Measurements from ENCODE around the gene VPS41.
A peak's percentile ranks its signal among the peaks of the same experiment; 100 is the strongest.
"Not testable (repeated sequence)": the region's sequence is repeated elsewhere in the genome, so short reads cannot be mapped to it uniquely, and the experiment has no call there.

VPS41 gene
- total RNA-seq = 48.8 reads per million, percentile 67 among the genes with 10 or more reads in this experiment

GRCh38 chr7:38908759-38909335 lies at the start of gene VPS41:
Gene VPS41, minus strand, starts transcription at chr7:38909191. Its CDS starts 17 bp downstream, at chr7:38909174.
- peak; percentile 76 for DNase-seq

GRCh38 chr7:38955892-38956291 lies 46.9 kb upstream of the VPS41 start:
- no peak for DNase-seq

DNA sequence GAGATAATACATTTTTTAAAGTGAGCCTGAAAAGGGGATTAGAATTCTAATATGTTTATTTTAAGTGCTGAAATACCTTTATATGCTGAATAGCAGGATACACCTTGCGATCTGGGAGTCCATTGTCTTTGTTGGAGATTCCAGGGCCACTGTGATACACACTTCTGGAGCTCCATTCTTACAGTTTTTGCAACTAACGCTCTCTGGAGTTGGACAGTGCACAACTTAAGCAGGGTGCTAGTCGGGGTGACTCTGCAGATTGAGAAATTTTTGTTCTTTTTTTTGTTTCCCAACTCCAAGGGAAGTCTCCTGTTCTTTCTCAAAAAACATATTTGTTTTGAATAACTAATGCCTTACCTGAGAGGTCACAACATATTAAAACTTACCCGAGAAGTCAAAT lies 45.0 kb upstream of the VPS41 start:
- no peak for DNase-seq

GRCh38 chr7:38953227-38953626 lies 44.2 kb upstream of the VPS41 start:
- DNase-seq = no peak

GRCh38 chr7:38951213-38951612 lies 42.2 kb upstream of the VPS41 start:
- DNase-seq = no peak

GRCh38 chr7:38950309-38950708 lies 41.3 kb upstream of the VPS41 start:
- no peak for DNase-seq

DNA sequence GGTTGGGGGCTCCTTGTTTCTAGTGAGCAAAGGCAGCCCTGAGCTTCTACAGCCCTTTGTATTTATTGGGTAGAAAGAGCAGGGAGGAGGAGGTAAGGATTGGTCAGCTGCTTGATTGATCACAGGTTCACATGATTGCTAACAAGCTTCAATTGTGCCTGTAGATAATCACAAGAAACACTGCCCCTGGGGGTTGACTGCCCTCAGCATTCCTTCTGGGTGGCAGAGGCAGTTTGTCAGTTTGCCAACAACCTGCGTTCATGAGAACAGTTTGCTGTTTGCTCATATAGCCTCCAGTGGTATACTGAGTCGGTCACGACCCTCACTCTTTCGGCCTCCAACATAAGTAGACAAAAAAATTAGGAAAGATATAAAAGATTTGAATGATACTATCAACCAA lies 38.5 kb upstream of the VPS41 start:
- DNase-seq = not testable (repeated sequence)

- no peak for DNase-seq
These were observed 33.5 kb upstream of the VPS41 start for GRCh38 chr7:38942431-38943051.

DNA sequence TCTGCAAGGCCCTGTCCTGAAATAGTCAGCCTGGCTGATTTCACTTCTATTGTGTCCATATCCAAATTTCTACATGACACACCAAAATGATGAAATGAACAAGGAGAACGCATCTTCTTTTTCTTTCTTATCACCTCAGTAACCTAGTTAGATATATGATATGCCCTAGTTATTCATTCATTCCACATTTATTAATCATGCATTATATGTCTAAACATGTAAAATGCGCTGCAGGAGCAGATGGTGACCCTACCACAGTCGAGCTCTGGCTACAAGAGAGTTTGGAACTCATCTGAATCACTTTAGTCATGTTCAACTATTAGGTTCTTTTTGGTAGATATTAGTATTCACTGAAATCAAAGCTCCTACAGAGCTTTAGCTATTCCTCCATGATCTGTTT lies 31.8 kb upstream of the VPS41 start:
- DNase-seq = no peak

DNA sequence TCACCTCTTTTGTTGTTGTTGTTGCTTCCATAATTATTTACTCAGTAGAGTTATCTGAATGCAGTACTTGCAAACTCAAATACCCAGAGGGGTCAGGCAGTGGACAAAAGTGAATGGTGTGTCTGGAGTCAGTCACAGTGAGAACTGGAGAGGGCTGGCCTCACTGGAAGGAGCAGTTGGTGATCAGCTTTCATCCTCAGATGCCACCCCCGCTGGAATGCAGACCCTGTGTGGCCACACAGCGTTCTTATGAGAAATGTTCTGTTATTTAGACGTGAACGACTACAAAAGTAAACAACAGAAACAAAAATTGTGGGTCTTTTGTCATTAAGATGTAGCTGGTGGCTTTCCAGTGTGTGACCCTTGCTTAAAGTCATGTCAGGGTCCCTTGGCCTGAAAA lies 29.6 kb upstream of the VPS41 start:
- DNase-seq = no peak

DNA sequence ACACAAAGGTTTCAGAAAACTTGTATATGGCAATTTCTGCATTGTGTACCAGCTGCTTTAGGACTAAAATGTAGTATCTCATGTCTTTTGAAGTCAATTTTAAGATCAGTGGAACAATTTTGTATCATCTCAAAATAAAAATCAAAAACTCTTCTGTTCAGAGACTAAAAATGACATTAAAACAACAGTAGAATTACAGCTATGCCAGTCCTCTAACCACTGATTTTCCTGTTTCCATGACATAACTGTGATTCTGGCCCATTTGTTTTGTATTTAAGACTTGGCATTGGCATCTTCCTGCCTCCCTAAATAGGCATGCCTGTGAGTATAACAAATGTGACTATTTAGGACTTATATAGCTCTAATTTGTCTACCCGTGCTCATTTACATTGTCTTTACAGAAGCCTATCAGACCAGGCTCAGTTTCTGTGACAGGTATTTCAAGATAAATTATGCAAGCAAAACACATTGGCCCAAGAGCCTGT lies 29.1 kb upstream of the VPS41 start:
- DNase-seq = no peak

GRCh38 chr7:38936641-38937040 lies 27.6 kb upstream of the VPS41 start:
- DNase-seq = no peak

GRCh38 chr7:38934536-38934935 lies 25.5 kb upstream of the VPS41 start:
- DNase-seq = no peak

DNA sequence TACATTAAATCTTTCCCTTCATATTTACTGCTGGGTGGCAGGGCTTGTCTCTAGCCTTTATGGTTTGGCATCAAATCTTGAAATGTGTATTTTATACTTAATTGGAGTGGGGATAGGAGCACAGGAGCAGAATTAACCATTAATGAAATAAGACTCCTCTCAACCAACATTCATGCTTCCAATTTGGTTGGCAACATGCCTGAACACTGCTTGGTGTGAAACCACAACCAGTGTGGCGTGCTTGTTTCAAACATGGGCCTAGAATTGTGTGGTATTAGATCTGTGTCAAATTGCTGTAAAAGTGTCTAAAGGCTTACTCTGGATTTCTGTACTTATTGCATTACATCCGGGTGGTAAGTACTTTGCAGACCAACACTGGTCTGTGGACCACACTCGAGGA lies 25.1 kb upstream of the VPS41 start:
- DNase-seq = no peak

GRCh38 chr7:38932509-38933168 lies 23.6 kb upstream of the VPS41 start:
- peak; percentile 12 for DNase-seq

DNA sequence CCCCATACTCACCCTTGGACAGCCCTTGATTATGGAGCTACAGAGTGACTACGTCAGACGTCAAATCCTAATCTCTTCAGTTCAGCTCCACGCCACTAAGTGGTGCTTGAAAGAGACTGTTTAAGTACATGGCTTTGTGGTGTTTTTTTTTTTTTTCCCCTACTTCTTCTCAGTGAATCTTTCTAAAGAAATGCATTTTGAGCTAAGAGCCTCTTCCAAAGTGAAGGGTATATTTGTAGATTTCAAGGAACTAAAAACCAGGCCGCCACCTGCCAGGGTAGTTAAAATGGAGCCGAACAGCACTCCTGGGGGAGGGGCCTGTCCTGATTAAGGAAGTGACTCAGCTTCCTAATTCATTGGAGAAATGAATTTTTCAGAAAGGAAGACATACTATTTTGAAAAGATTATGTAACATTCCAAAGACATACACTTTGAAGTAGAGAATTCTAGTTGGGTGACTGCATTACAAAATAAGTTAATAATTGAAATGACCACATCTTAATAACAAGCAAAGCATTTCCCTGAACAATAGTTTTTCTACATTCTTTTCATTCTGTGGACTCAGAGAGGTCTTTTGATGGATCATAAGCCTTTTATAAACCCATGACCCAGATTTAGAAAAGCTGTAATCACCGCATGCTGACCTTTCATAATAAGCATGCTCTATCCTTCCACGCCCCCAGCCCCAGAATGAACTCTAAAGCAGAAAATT lies 20.6 kb upstream of the VPS41 start:
- no peak for DNase-seq

GRCh38 chr7:38928506-38928905 lies 19.5 kb upstream of the VPS41 start:
- no peak for DNase-seq

GRCh38 chr7:38927751-38928150 lies 18.8 kb upstream of the VPS41 start:
- DNase-seq = no peak

DNA sequence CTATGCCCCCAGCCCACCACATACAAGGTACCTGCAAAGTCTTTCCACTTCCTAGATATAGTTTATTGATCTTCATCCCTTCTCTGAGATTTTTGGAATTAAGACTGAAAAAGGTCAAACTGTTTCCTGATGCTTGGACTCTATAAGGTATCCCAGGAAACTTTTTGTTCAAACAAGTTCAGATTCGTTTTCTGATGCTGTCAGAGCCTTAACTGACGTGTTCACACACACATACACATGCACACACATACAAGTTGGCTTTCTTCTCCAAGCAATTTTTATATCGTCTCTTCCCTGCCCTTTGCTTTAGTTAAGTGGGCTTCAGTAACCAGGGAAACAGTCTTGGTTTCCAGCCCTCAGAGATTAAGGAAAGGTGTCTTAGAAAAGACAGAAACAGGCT lies 11.7 kb upstream of the VPS41 start:
- no peak for DNase-seq

- DNase-seq = no peak
These were observed 7.4 kb upstream of the VPS41 start for GRCh38 chr7:38916396-38916795.

DNA sequence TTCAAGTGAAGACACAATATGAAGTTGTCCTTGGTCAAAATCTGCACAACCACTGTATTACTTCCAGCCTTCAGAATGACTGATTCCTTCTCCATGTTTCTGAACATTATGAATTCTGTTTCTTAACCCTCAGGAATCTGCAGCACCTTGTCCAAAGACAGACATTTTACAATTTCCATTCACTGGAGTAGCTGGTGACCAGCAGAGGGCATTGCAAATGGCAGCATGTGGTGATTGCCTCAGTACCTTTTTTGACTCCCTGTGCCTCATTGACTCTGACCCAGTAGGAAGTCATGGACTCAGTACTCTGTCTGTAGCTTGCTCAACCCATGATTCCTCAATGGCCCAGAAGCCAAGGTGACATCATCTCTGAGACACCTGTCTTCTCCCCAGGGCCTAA lies 879 bp upstream of the VPS41 start:
- DNase-seq = no peak

GRCh38 chr7:38907766-38908165 lies 1.2 kb downstream of the VPS41 start:
- no peak for DNase-seq

GRCh38 chr7:38907066-38907465 lies 1.9 kb downstream of the VPS41 start:
- DNase-seq = no peak
